22Rv1 (cell line): ENCODE results near the gene GRAMD4.

Experiments
- H3K27ac ChIP-seq: fragments of 450-650 bp; 2 replicates; pipeline ENCODE4 v1.5.1; 2017
- CTCF ChIP-seq: fragments of 450-650 bp; IDR thresholded peaks from 2 replicates; pipeline ENCODE4 v1.5.1; 2017; ENCODE audit warnings: mild to moderate bottlenecking
- ZFX ChIP-seq: fragments of 450-650 bp; IDR thresholded peaks from 2 replicates; pipeline ENCODE4 v1.6.1; 2017; ENCODE audit warnings: antibody characterized with exemption, borderline replicate concordance

The GRAMD4 gene

GRCh38 chr22:46578824-46579561 lies 41.2 kb upstream of the GRAMD4 start:
- H3K27ac ChIP-seq: no peak overlapping the region
- no peak for TF ChIP-seq ZFX
- TF ChIP-seq CTCF: no peak

- no peak overlapping the region for H3K27ac ChIP-seq
- TF ChIP-seq CTCF (no peak), ZFX (no peak)
These were observed 40.3 kb upstream of the GRAMD4 start for GRCh38 chr22:46579751-46580449.

GRCh38 chr22:46580940-46581537 lies 39.1 kb upstream of the GRAMD4 start:
- TF ChIP-seq CTCF (no peak), ZFX (no peak)
- H3K27ac ChIP-seq: no peak overlapping the region

GRCh38 chr22:46581538-46582244 lies 38.5 kb upstream of the GRAMD4 start:
- no peak for TF ChIP-seq CTCF
- no peak for TF ChIP-seq ZFX
- no peak overlapping the region for H3K27ac ChIP-seq

GRCh38 chr22:46582281-46582933 lies 37.8 kb upstream of the GRAMD4 start:
- H3K27ac ChIP-seq: no peak overlapping the region
- TF ChIP-seq ZFX (no peak), CTCF (no peak)

- H3K27ac ChIP-seq: no peak overlapping the region
- TF ChIP-seq CTCF: no peak
- no peak for TF ChIP-seq ZFX
These were observed 36.6 kb upstream of the GRAMD4 start for GRCh38 chr22:46583571-46583970.
